Measurements from ENCODE around the gene EIF2AK3. TPM values are rescaled to one million over a fixed set of nuclear protein-coding genes. Genes with fewer than 3 reads are reported as not detected.

The EIF2AK3 gene
- total and polyA plus RNA-seq, 10 of the 15 experiments (the other 5 are each of a cell fraction or from before 2014, with no cell fraction given) = 5.0 to 44.7 (median 22.4) TPM

- SMC1A ChIA-PET (ENCODE audit: uncharacterized antibody, unreplicated experiment) = interaction anchor here (1.6 kb wide), 1 partner anchor 29 kb away, joined by 5 read pairs; no protein-coding TSS in a partner anchor
- H2AFZ ChIP-seq (ENCODE audit: control insufficient read depth, low read depth, low read length) = no peak overlapping the region
- peaks cover 7% of the 10 kb centered on the region; the same call in 1 of the 2 replicates for H3K4me1 ChIP-seq (ENCODE audit: control insufficient read depth, insufficient read depth, low read length)
- H3K27me3 ChIP-seq (replicated peaks in 1 of 2; ENCODE audit: control insufficient read depth in 2 of 2, insufficient read depth in 2 of 2, low read length in 1 of 2) = no peaks in the 10 kb centered on the region
- RAD21 ChIA-PET (ENCODE audit: unreplicated experiment) = interaction anchor here (0.7 to 1.1 kb wide), 2 partner anchors 29 to 31 kb away, joined by 3 read pairs; no protein-coding TSS in a partner anchor
- no peaks in the 10 kb centered on the region for H3K79me2 ChIP-seq (ENCODE audit: control insufficient read depth, insufficient read depth, low read length)
- in situ Hi-C loops (cut with MboI) = no loop called here
- H3K4me3 ChIP-seq = no peak overlapping the region
- DNase-seq (ENCODE audit: low read depth, low spot score) (no peak), ATAC-seq (no peak), FAIRE-seq (no peak)
- intact Hi-C loops (cut with micrococcal nuclease; ENCODE audit: unreplicated experiment) = no loop called here
- H3K4me2 ChIP-seq (ENCODE audit: control insufficient read depth, insufficient read depth) = no peak overlapping the region
- H4K20me1 ChIP-seq (ENCODE audit: control insufficient read depth, insufficient read depth) = no peaks in the 10 kb centered on the region
- BruUV-seq (replicated peaks) = no TSS peak
- CTCF ChIA-PET = interaction anchor here (1.1 to 2.0 kb wide), 2 partner anchors 30 to 36 kb away, joined by 3 to 9 read pairs; no protein-coding TSS in a partner anchor
- POLR2A ChIA-PET = no interaction called here
- H3K36me3 ChIP-seq (ENCODE audit: control insufficient read depth in 2 of 2, insufficient read depth in 2 of 2, low read length in 1 of 2) = no peaks in the 10 kb centered on the region
- no peak overlapping the region for H3K9ac ChIP-seq (ENCODE audit: control insufficient read depth, insufficient read depth, low read length)
- H3K9me3 ChIP-seq (replicated peaks; ENCODE audit: control insufficient read depth, insufficient read depth, low read length) = peaks cover 2% of the 10 kb centered on the region; the same call in 2 of the 3 replicates
- 88% methylated on average over 1 of the region's 1 CpG for WGBS (ENCODE audit: insufficient coverage, insufficient replicate concordance, low lambda C conversion rate, missing lambda C conversion rate)
- no peak overlapping the region for H3K27ac ChIP-seq (ENCODE audit: control insufficient read depth, insufficient read depth)
- TF ChIP-seq CEBPZ (IDR thresholded peaks at IDR 0.05; ENCODE audit: low read depth, low read length) = no peak
- no peak for TF ChIP-seq ZSCAN29 (IDR thresholded peaks at IDR 0.05)
- TF ChIP-seq POLR2A (IDR thresholded peaks at IDR 0.05; ENCODE audit: low read depth, low read length) = no peak
- TF ChIP-seq LARP7 (IDR thresholded peaks at IDR 0.05) = no peak
- TF ChIP-seq SMC3 (IDR thresholded peaks at IDR 0.05; ENCODE audit: borderline replicate concordance, low read length) = no peak
- TF ChIP-seq BCL3 (IDR thresholded peaks at IDR 0.05; ENCODE audit: borderline replicate concordance, insufficient read depth, low read depth, low read length, poor library complexity, severe bottlenecking) = no peak
- TF ChIP-seq HDAC2 (IDR thresholded peaks at IDR 0.05) = no peak
- no peak for TF ChIP-seq BCLAF1 (IDR thresholded peaks at IDR 0.05)
- no peak for TF ChIP-seq EZH2 (IDR thresholded peaks at IDR 0.05; ENCODE audit: borderline replicate concordance, control insufficient read depth, low read depth, low read length)
- TF ChIP-seq ELK1 (IDR thresholded peaks at IDR 0.05; ENCODE audit: low read depth, low read length) = no peak
- no peak for TF ChIP-seq MXI1 (IDR thresholded peaks at IDR 0.05; ENCODE audit: low read depth, low read length)
- no peak for TF ChIP-seq ZNF207 (IDR thresholded peaks at IDR 0.05; ENCODE audit: borderline replicate concordance)
- no peak for TF ChIP-seq ESRRA (IDR thresholded peaks at IDR 0.05; ENCODE audit: low read length)
- no peak for TF ChIP-seq ZBTB33 (IDR thresholded peaks at IDR 0.05)
These were observed 8.8 kb upstream of the EIF2AK3 start for GRCh38 chr2:88636026-88636425.
